ENCODE results near the gene TWF2.

Gene TWF2

GRCh38 chr3:52256622-52257021 is 17.7 kb upstream of the TWF2 start:
- no peak for DNase-seq

GRCh38 chr3:52256159-52256558 is 17.2 kb upstream of the TWF2 start:
- no peak for DNase-seq

- no peak for DNase-seq
Measured at GRCh38 chr3:52254608-52255007, 15.7 kb upstream of the TWF2 start.

GRCh38 chr3:52253314-52254304 is 14.7 kb upstream of the TWF2 start:
- no peak for DNase-seq

GRCh38 chr3:52250122-52250521 is 11.2 kb upstream of the TWF2 start:
- DNase-seq, result no peak

- DNase-seq, result no peak
Measured at GRCh38 chr3:52249683-52250082, 10.7 kb upstream of the TWF2 start.

- peak; percentile 50 for DNase-seq
Measured at GRCh38 chr3:52248816-52249547, 10.0 kb upstream of the TWF2 start.

- DNase-seq, result no peak
Measured at GRCh38 chr3:52248165-52248541, 9.2 kb upstream of the TWF2 start.

GRCh38 chr3:52247409-52248164 is 8.6 kb upstream of the TWF2 start:
- no peak for DNase-seq

- no peak for DNase-seq
Measured at GRCh38 chr3:52246728-52247408, 7.9 kb upstream of the TWF2 start.

GRCh38 chr3:52246264-52246620 is 7.3 kb upstream of the TWF2 start:
- DNase-seq, result no peak

GRCh38 chr3:52245322-52246263 is 6.6 kb upstream of the TWF2 start, which contains the start of gene PPM1M:
Gene PPM1M, plus strand, starts transcription at chr3:52245759. Its CDS starts 66 bp downstream, at chr3:52245825.
- DNase-seq, result peak; percentile 76

GRCh38 chr3:52243791-52244628 is 5.1 kb upstream of the TWF2 start:
- no peak for DNase-seq

GRCh38 chr3:52242039-52242438 is 3.1 kb upstream of the TWF2 start:
- no peak for DNase-seq

GRCh38 chr3:52240886-52241370 is 2.0 kb upstream of the TWF2 start:
- DNase-seq, result no peak

GRCh38 chr3:52240059-52240885 is 1.3 kb upstream of the TWF2 start:
- DNase-seq, result peak; percentile 69

- DNase-seq, result no peak
Measured at GRCh38 chr3:52238193-52238760, 681 bp downstream of the TWF2 start.

- no peak for DNase-seq
Measured at GRCh38 chr3:52237657-52238172, 1.2 kb downstream of the TWF2 start.

Measured in eye (tissue), 1 donor.